ENCODE results near the gene CHD3.

- TF ChIP-seq EZH2 (IDR thresholded peaks at IDR 0.05; ENCODE audit: borderline replicate concordance, low read depth, low read length, severe bottlenecking) (no peak), CTCF (IDR thresholded peaks at IDR 0.05; ENCODE audit: extremely low read depth in 1 of 2, insufficient read depth in 1 of 2, low read depth in 1 of 2, low read length in 2 of 2) (no peak), POLR2AphosphoS5 (IDR thresholded peaks at IDR 0.05; ENCODE audit: insufficient read depth, low read depth, low read length) (no peak), POLR2A (IDR thresholded peaks at IDR 0.05; ENCODE audit: low read depth, low read length) (no peak), MAX (IDR thresholded peaks at IDR 0.05; ENCODE audit: insufficient read depth, insufficient read length) (no peak), JUN (IDR thresholded peaks at IDR 0.05; ENCODE audit: borderline replicate concordance, insufficient read depth, insufficient read length, low read depth) (no peak), MYC (IDR thresholded peaks at IDR 0.05; ENCODE audit: low read depth, low read length) (no peak)
These were observed 48.7 kb upstream of the CHD3 start for GRCh38 chr17:7839876-7840261.
